H9 (cell line): ENCODE measurements around the gene CREG1. TPM values are rescaled to one million over a fixed set of nuclear protein-coding genes. Genes with fewer than 3 reads are reported as not detected.

Source experiments
- DNase-seq: peaks from one replicate; pipeline ENCODE4 v3.0.0-alpha.2; 2017
- H2AFZ ChIP-seq: one replicate; pipeline ENCODE4 v1.6.1; 2013; ENCODE audit warnings: mild to moderate bottlenecking, low read length, control low read depth, moderate library complexity
- H2AK5ac ChIP-seq: 2 replicates; pipeline ENCODE4 v1.6.1; 2013; ENCODE audit warnings: low read length, control low read depth, mixed read lengths; ENCODE audit not compliant: insufficient read length
- H2BK120ac ChIP-seq: one replicate; pipeline ENCODE4 v1.6.1; 2013; ENCODE audit warnings: low read depth, mild to moderate bottlenecking, low read length, control low read depth, inconsistent platforms; ENCODE audit not compliant: poor library complexity, severe bottlenecking
- H2BK12ac ChIP-seq: 2 replicates; pipeline ENCODE4 v1.6.1; 2013; ENCODE audit warnings: low read length, control low read depth, mixed read lengths, low read depth; ENCODE audit not compliant: insufficient read length
- H2BK15ac ChIP-seq: 2 replicates; pipeline ENCODE4 v1.6.1; 2013; ENCODE audit warnings: low read depth, low read length, control low read depth
- H2BK20ac ChIP-seq: one replicate; pipeline ENCODE4 v1.6.1; 2013; ENCODE audit warnings: low read depth, mild to moderate bottlenecking, low read length, control low read depth, inconsistent platforms; ENCODE audit not compliant: poor library complexity, severe bottlenecking
- H2BK5ac ChIP-seq: 2 replicates; pipeline ENCODE4 v1.6.1; 2013; ENCODE audit warnings: low read length, control low read depth, mixed read lengths; ENCODE audit not compliant: insufficient read length
- H3K14ac ChIP-seq: 2 replicates; pipeline ENCODE4 v1.6.1; 2013; ENCODE audit warnings: low read length, control low read depth; ENCODE audit not compliant: insufficient read depth
- H3K18ac ChIP-seq: 2 replicates; pipeline ENCODE4 v1.6.1; 2013; ENCODE audit warnings: low read depth, mild to moderate bottlenecking, mixed read lengths, low read length, control low read depth; ENCODE audit not compliant: insufficient read length
- H3K23ac ChIP-seq: 2 replicates; pipeline ENCODE4 v1.6.1; 2013; ENCODE audit warnings: low read length, control low read depth, mixed read lengths, low read depth; ENCODE audit not compliant: insufficient read length
- H3K23me2 ChIP-seq: 2 replicates; pipeline ENCODE4 v1.6.1; 2013; ENCODE audit warnings: low read depth, mild to moderate bottlenecking, mixed read lengths, low read length, control low read depth; ENCODE audit not compliant: insufficient read length, poor library complexity, severe bottlenecking
- H3K27ac ChIP-seq: 2 replicates; pipeline ENCODE4 v1.5.1; 2013; ENCODE audit warnings: low read length, control low read depth, mixed read lengths, low read depth; ENCODE audit not compliant: insufficient read length
- H3K27me3 ChIP-seq: 2 replicates; pipeline ENCODE4 v1.6.1; 2013; ENCODE audit warnings: low read length, control low read depth, inconsistent platforms; ENCODE audit not compliant: insufficient read depth
- H3K4ac ChIP-seq: 2 replicates; pipeline ENCODE4 v1.6.1; 2013; ENCODE audit warnings: low read depth, mild to moderate bottlenecking, control low read depth, inconsistent platforms, low read length, moderate library complexity
- H3K4me1 ChIP-seq: 2 replicates; pipeline ENCODE4 v1.6.1; 2013; ENCODE audit warnings: low read length, control low read depth, inconsistent platforms; ENCODE audit not compliant: insufficient read depth
- H3K4me2 ChIP-seq: 2 replicates; pipeline ENCODE4 v1.6.1; 2013; ENCODE audit warnings: low read length, control low read depth, mixed read lengths; ENCODE audit not compliant: insufficient read length, insufficient read depth
- H3K56ac ChIP-seq: 2 replicates; pipeline ENCODE4 v1.6.1; 2013; ENCODE audit warnings: low read depth, mild to moderate bottlenecking, mixed read lengths, low read length, control low read depth; ENCODE audit not compliant: insufficient read length
- H3K79me1 ChIP-seq: 2 replicates; pipeline ENCODE4 v1.6.1; 2013; ENCODE audit warnings: low read depth, mild to moderate bottlenecking, moderate library complexity, low read length, control low read depth, inconsistent platforms; ENCODE audit not compliant: insufficient read depth, poor library complexity, severe bottlenecking
- H3K79me2 ChIP-seq: 2 replicates; pipeline ENCODE4 v1.6.1; 2013; ENCODE audit warnings: low read length, control low read depth, inconsistent platforms; ENCODE audit not compliant: insufficient read depth
- H3K9ac ChIP-seq: 2 replicates; pipeline ENCODE4 v1.6.1; 2013; ENCODE audit warnings: low read length, control low read depth, mixed read lengths; ENCODE audit not compliant: insufficient read length; ENCODE audit errors: extremely low read depth
- H3K9me3 ChIP-seq: one replicate; pipeline ENCODE4 v1.6.1; 2013; ENCODE audit warnings: low read depth, low read length, inconsistent platforms; ENCODE audit not compliant: control insufficient read depth
- H3T11ph ChIP-seq: one replicate; pipeline ENCODE4 v1.6.1; 2013; ENCODE audit warnings: mild to moderate bottlenecking, low read length, control low read depth, inconsistent platforms
- H4K20me1 ChIP-seq: one replicate; pipeline ENCODE4 v1.6.1; 2013; ENCODE audit not compliant: control insufficient read depth, insufficient read length, insufficient read depth
- H4K5ac ChIP-seq: 2 replicates; pipeline ENCODE4 v1.6.1; 2013; ENCODE audit warnings: low read depth, mild to moderate bottlenecking, mixed read lengths, low read length, control low read depth; ENCODE audit not compliant: insufficient read length
- H4K8ac ChIP-seq: replicated peaks from 2 replicates; pipeline ENCODE4 v1.6.1; 2013; ENCODE audit warnings: low read length, control low read depth, mixed read lengths, low read depth; ENCODE audit not compliant: insufficient read length
- H4K91ac ChIP-seq: 2 replicates; pipeline ENCODE4 v1.6.1; 2013; ENCODE audit warnings: low read depth, mild to moderate bottlenecking, moderate library complexity, mixed read lengths, low read length, control low read depth; ENCODE audit not compliant: insufficient read length
- H3K27ac Mint-ChIP-seq, 3 experiments: 2 replicates in 2 of 3; 3 replicates in 1 of 3; pipeline ENCODE4 v1.8.0; 2020 to 2021; ENCODE audit warnings: mixed read lengths in 3 of 3, mild to moderate bottlenecking in 1 of 3, moderate library complexity in 1 of 3
- H3K27me3 Mint-ChIP-seq: 2 replicates; pipeline ENCODE4 v1.8.0; 2021; ENCODE audit warnings: low read depth, mild to moderate bottlenecking, moderate library complexity, mixed read lengths
- H3K36me3 Mint-ChIP-seq, 3 experiments: 2 replicates in 2 of 3; 3 replicates in 1 of 3; pipeline ENCODE4 v1.8.0; 2020 to 2021; ENCODE audit warnings: low read depth in 3 of 3, mixed read lengths in 3 of 3; ENCODE audit not compliant: insufficient read depth in 1 of 3
- H3K4me1 Mint-ChIP-seq, 2 experiments: 2 replicates each; pipeline ENCODE4 v1.8.0; 2020; ENCODE audit warnings: mixed read lengths in 2 of 2
- H3K4me3 Mint-ChIP-seq, 2 experiments: 2 replicates in 1 of 2; 3 replicates in 1 of 2; pipeline ENCODE4 v1.8.0; 2020 to 2021; ENCODE audit warnings: mild to moderate bottlenecking in 2 of 2, mixed read lengths in 2 of 2, moderate library complexity in 1 of 2
- H3K9me3 Mint-ChIP-seq, 2 experiments: 2 replicates in 1 of 2; 3 replicates in 1 of 2; pipeline ENCODE4 v1.8.0; 2020; ENCODE audit warnings: mild to moderate bottlenecking in 2 of 2, mixed read lengths in 2 of 2, moderate library complexity in 1 of 2
- CTCF ChIP-seq: fragments of 200-600 bp; sonication (generic); conservative IDR thresholded peaks from 3 replicates; pipeline ENCODE4 v1.8.0; 2021; ENCODE audit warnings: antibody characterized with exemption, mild to moderate bottlenecking
- WGBS: extraction: QIAGEN DNeasy Blood & Tissue Kit; methylation state at CpG from one replicate; pipeline ENCODE4 v1.1.7; 2013; ENCODE audit warnings: missing lambda C conversion rate, low lambda C conversion rate, mixed read lengths; ENCODE audit not compliant: insufficient read length; ENCODE audit errors: extremely low coverage; 5-methylcytosine and 5-hydroxymethylcytosine counted together
- total RNA-seq: library from RNA; stranded (reverse); gene quantifications from 2 replicates; pipeline ENCODE4 v1.2.1, GENCODE V29; 2021

CREG1 gene
- total RNA-seq, 1 experiment from 2014 or later: 19.8 TPM

GRCh38 chr1:167542109-167543032 lies 11.2 kb downstream of the CREG1 start:
- no peak overlapping the region for H3K18ac ChIP-seq
- no peaks in the 10 kb centered on the region for H3K79me1 ChIP-seq
- no peak overlapping the region for H2AK5ac ChIP-seq
- no peak overlapping the region for H2BK20ac ChIP-seq
- no peak overlapping the region for H2BK5ac ChIP-seq
- Mint-ChIP-seq H3K27ac (no peak overlapping the region), H3K9me3 (no peaks in the 10 kb centered on the region), H3K36me3 (peaks cover 7 to 15% (median 12%) of the 10 kb centered on the region in 3 experiments; a peak in 6 of 7 replicates), H3K27me3 (no peaks in the 10 kb centered on the region), H3K4me3 (no peak overlapping the region), H3K4me1 (peaks cover 11 to 12% of the 10 kb centered on the region in 2 experiments)
- DNase-seq: no peak
- H3K79me2 ChIP-seq: no peaks in the 10 kb centered on the region
- H3K27ac ChIP-seq: no peak overlapping the region
- no peaks in the 10 kb centered on the region for H4K20me1 ChIP-seq
- H4K91ac ChIP-seq: no peak overlapping the region
- no CpG with 5 or more reads among the region's 12 CpGs for WGBS
- H3K23ac ChIP-seq: no peak overlapping the region
- H2BK120ac ChIP-seq: no peak overlapping the region
- H3K4ac ChIP-seq: no peak overlapping the region
- H3K4me2 ChIP-seq: no peak overlapping the region
- H3K27me3 ChIP-seq: no peaks in the 10 kb centered on the region
- H2BK12ac ChIP-seq: no peak overlapping the region
- H3K4me1 ChIP-seq: no peaks in the 10 kb centered on the region
- H3K9me3 ChIP-seq: no peaks in the 10 kb centered on the region
- H3K56ac ChIP-seq: no peak overlapping the region
- TF ChIP-seq CTCF: no peak
- no peak overlapping the region for H3T11ph ChIP-seq
- H4K8ac ChIP-seq: no peak overlapping the region
- no peak overlapping the region for H2AFZ ChIP-seq
- no peak overlapping the region for H4K5ac ChIP-seq
- no peak overlapping the region for H2BK15ac ChIP-seq
- no peak overlapping the region for H3K14ac ChIP-seq
- no peak overlapping the region for H3K9ac ChIP-seq
- no peaks in the 10 kb centered on the region for H3K23me2 ChIP-seq
